ENCODE measurements around the gene FAM3B.

Gene FAM3B

DNA sequence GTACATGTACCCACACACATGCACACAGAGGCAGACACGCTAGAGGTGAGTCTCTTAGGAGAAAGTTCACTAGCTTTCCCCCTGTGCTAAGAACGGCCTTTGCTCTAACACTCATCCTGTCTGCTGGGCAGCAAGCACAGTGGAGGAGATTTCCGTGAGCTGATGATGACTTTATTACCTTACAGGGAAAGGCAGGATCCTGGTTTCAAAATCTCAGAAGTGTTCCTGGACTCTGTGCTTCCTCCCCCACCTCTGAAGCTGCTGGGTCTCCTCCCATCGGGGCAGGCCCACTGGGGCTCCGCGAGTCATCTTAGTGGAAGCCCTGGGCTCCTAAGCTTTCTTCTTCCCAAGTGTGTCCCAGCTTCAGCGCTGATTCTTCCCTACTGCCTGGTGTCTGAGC, 2.7 kb downstream of the FAM3B start:
- no peak for DNase-seq (ENCODE audit: low read depth)

GRCh38 chr21:41321211-41321907, 4.8 kb downstream of the FAM3B start:
- no peak for DNase-seq (ENCODE audit: low read depth)

GRCh38 chr21:41321908-41322495, 5.4 kb downstream of the FAM3B start:
- DNase-seq (ENCODE audit: low read depth) = no peak

DNA sequence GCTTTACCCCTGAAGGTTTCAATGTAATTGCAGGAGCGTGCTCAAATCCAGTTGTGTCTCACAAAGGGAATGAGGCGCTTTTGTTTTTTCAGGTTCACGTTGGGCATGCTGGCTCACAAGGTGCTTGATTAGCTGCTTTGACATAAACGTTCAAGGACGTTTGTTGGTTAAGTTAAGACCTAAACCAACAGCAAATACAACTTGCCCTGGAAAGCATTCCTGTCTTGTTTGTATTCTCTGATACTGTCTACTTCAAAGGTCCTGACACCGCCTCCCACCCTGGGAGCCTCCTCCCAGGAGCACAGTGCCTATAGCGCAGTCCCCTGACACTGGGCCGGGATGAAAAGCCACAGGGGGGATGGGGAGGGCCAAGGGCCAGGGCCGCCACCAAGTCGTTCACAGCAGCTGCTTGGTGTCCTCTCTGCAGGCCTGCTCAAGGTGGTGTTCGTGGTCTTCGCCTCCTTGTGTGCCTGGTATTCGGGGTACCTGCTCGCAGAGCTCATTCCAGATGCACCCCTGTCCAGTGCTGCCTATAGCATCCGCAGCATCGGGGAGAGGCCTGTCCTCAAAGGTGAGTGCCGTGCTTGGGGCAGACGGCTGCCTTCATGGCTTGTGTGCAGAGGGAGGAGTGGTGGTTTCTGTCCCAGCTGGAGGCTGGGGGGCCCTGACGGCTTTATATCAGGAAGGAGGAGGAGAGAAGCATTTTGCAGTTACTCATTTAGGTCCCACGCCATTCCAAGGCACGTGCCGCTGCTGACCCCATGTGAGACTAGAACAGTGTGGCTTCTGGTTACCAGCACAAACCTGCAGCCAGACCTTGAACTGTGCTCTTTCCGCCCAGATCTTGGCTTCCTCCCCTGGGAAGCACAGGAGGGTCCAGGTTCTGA, 6.1 kb downstream of the FAM3B start:
- no peak for DNase-seq (ENCODE audit: low read depth)

- no peak for DNase-seq (ENCODE audit: low read depth)
Measured at GRCh38 chr21:41325138-41325912, 8.7 kb downstream of the FAM3B start.

GRCh38 chr21:41326414-41327080, 9.9 kb downstream of the FAM3B start:
- DNase-seq (ENCODE audit: low read depth) = no peak

- no peak for DNase-seq (ENCODE audit: low read depth)
Measured at GRCh38 chr21:41327753-41328152, 11.2 kb downstream of the FAM3B start.

DNA sequence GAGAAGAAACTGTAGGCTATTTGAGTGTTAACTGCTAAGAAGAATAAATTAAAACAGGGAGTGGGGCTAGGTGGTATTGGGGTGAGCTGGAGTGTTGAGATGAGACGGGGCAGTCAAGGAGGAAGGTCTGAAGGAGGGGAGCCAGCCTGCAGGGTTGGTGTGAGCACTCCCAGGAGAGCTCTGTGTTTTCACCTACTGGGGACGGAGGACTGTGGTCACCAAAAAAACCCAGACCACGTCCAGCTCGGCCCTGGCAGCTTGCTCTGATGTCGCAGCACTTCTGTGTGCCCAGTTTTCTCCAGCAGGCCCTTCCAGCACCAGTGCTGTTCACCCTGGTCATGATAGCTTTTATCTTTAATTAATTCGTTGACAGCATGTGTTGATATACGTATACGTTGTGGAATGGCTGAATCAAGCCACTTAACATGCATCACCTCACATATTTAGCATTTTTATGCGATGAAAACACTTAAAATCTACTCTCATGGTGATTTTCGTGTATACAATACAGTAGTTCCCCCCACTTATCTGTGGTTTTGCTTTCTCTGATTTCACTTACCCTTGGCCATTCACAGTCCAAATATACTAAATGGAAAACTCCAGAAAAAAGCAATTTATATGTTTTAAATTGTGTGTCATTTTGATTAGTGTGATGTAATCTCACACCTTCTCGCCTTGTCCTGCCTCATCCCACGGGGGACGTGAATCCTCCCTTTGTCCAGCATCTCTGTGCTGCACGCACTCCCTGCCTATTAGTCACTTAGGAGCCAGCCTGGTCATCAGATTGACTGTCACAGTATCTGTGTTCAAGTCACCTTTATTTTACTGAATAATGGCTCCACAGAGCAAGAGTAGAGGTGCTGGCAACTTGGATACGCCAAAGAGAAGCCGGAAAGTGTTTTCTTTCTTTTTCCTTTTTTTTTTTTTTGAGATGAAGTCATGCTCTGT, 12.3 kb downstream of the FAM3B start:
- DNase-seq (ENCODE audit: low read depth) = no peak

GRCh38 chr21:41333752-41334151, 17.2 kb downstream of the FAM3B start:
- DNase-seq (ENCODE audit: low read depth) = no peak

- DNase-seq (ENCODE audit: low read depth) = no peak
Measured at GRCh38 chr21:41337515-41337914, 20.9 kb downstream of the FAM3B start.

DNA sequence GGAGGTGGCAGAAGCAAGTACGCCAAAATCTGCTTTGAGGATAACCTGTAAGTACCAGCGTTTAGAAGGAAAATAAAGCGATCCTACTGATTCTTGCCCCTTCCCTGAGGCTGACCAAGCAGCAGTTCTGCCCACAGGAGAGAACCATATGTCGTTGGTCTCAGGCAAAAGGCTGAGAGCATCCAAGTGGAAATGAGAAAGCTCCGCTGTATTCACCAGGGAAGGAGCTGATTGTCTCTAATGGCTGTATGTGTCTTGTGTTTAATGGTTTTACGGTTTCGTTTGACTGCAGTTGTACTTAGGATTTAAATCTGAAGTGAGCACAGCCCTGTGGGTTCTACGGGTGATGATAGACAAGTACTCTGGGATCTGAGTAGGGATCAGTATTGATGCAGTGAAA, 21.9 kb downstream of the FAM3B start:
- no peak for DNase-seq (ENCODE audit: low read depth)

- no peak for DNase-seq (ENCODE audit: low read depth)
Measured at GRCh38 chr21:41342035-41342434, 25.4 kb downstream of the FAM3B start.

DNA sequence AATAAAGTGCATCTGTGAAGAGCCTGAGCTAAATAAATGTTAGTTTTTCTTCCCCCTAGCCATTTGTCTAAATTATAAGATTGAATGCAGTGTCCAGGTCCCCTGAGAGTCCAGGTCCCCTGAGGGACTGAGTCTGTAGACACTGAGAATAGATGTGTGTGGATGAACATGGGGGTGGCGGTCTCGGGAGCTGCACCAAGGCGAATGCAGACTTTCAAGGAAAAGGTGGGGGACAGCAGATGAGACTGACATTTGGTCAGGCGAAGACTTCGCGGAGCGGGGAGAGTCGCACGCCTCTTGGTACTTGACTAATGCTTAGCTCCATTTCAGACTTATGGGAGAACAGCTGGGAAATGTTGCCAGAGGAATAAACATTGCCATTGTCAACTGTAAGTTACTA, 27.5 kb downstream of the FAM3B start:
- no peak for DNase-seq (ENCODE audit: low read depth)

DNA sequence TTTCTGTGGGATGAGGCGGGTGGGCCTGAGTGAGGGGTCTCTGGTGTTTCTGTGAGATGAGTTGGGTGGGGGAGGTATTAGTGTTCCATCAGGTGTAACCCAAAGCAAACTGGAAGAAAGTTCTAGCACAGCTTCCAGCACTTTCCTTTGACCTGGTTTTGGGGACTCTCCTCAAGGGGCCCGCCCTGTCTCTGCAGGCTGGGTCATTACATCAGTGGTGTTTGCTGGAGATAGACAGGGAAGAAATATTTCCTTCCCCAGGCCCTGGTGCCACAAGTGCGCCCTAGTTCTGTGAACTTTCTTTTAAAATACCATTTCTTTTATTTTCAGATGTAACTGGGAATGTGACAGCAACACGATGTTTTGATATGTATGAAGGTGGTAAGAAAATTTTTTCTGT, 28.8 kb downstream of the FAM3B start:
- no peak for DNase-seq (ENCODE audit: low read depth)

DNA sequence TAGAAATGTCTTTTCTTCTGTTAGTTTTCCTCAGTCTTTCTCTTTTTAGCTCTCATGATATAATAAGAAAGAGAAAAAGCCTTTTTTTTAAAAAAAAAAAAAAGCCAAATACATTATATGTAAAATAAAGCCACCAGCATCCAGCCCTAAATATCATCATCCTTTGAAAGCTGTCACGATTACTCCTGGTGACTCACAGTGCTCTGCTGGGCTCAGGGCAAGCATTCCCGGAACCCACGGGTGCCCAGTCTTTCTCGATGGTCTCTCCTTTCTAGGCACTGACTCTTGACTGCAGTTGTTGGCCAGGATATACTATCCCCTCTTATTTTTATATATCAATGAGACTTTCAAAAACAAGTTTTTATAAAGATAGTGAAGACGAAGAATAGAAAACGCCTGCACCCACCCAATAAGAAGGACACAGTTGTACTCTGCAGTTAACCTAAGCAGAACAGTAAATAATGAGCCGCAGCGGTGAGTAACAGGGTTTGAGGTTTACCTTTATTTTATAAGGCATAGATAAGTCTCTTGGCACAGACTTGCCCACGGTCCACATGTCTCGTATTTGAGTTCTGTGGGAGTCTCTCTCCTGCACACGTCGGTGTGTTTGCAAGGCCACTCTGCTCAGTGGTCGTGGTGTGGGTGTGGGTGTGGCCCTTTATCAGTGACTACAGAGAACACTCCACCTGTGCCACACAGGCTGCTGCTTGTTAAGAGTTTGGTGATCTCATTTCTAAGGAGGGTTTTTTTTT, 29.5 kb downstream of the FAM3B start:
- DNase-seq (ENCODE audit: low read depth) = no peak

DNA sequence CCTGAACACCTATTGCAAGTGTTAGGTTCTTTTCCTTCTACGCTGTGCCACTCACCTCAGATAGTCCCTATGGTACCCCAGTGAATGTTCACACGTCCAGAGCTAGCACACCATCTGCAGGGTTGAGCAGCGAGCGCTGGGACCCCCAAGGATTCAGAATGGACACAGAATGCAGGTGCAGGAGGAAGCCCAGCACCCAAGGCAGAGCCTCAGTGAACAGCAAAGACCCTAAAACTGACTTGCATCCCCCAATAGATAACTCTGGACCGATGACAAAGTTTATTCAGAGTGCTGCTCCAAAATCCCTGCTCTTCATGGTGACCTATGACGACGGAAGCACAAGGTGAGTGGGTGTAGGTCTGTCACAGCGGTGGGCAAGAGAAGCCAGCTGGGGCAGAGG, 30.2 kb downstream of the FAM3B start:
- no peak for DNase-seq (ENCODE audit: low read depth)

- DNase-seq (ENCODE audit: low read depth) = no peak
Measured at GRCh38 chr21:41348434-41348833, 31.8 kb downstream of the FAM3B start.

- no peak for DNase-seq (ENCODE audit: low read depth)
Measured at GRCh38 chr21:41349126-41349525, 32.5 kb downstream of the FAM3B start.

DNA sequence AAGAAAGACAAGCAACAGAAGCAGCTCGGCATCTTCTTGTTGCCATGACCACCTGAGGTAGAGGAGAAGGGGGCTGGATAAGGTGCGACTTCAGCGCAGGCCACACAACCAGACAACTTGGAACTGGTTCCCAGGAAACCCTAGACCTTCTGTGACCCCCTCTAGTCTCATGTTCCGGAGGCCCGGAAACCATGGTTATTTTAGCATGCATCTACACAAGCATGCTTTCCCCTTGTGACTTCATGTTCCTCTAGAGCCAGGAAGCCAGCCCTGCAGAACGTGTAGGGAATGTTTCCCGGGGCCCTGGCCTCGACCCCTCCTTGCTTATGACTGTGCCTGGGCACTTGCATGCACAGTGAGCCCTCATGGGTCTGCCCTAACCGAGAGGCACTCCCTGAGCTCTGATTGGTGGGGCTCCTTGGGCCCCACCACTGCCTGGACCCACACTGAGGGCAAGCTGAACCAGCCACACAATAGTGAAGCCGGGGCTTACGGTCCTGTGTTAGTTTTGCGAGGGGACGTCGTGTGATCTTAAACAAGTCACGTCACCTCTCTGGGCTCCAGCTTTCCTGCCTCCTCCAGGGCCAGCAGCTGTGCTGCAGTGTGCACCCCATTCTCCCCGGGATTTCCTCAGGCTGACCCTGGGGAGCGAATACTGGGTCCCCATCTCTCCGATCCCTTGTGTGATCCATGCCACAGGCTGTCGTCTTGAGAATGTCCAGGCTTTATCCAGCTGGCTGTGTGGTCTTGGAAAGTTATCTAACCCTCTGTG, 33.2 kb downstream of the FAM3B start:
- no peak for DNase-seq (ENCODE audit: low read depth)

Data from stimulated activated CD8-positive, alpha-beta memory T cell treated with anti-CD3 and anti-CD28 coated beads, Interleukin-12 subunit alpha, Interleukin-12 subunit beta, amount 100 ng/mL, for 1 hour (primary cell).